ENCODE data around the gene SRPK2.

GRCh38 chr7:105219771-105220160, 169.0 kb downstream of the SRPK2 start:
- no peak for TF ChIP-seq CTCF (IDR thresholded peaks at IDR 0.05)
- no peak for TF ChIP-seq POLR2A (IDR thresholded peaks at IDR 0.05)
